ENCODE measurements around the gene CHD6.

DNA sequence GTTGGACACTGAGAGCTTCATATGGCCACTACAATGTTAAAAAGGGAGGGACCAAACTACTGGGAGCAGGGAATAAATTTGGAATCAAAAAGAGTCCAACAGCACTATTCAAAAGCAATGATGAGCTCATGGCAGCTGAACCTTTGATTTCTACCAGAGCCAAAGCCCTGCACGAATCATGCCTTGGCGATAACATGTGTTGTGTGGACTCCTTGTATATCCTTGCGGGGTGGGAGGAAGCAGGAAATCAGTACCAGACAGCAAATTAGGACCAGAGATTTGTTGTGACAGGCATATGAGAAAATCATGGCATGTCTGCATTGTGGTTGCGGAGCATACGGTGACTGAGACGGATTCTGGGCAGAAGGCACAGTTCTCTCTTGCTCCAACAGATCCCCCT, 166.0 kb downstream of the CHD6 start:
- TF ChIP-seq, protein P1, sequence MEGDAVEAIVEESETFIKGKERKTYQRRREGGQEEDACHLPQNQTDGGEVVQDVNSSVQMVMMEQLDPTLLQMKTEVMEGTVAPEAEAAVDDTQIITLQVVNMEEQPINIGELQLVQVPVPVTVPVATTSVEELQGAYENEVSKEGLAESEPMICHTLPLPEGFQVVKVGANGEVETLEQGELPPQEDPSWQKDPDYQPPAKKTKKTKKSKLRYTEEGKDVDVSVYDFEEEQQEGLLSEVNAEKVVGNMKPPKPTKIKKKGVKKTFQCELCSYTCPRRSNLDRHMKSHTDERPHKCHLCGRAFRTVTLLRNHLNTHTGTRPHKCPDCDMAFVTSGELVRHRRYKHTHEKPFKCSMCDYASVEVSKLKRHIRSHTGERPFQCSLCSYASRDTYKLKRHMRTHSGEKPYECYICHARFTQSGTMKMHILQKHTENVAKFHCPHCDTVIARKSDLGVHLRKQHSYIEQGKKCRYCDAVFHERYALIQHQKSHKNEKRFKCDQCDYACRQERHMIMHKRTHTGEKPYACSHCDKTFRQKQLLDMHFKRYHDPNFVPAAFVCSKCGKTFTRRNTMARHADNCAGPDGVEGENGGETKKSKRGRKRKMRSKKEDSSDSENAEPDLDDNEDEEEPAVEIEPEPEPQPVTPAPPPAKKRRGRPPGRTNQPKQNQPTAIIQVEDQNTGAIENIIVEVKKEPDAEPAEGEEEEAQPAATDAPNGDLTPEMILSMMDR (IDR thresholded peaks at IDR 0.05 in 2 of 3, conservative IDR thresholded peaks at IDR 0.05 in 1 of 3; ENCODE audit: borderline replicate concordance in 1 of 3, insufficient read depth in 1 of 3, low read depth in 2 of 3, low read length in 2 of 3), result no peak
- TF ChIP-seq ATF3 (IDR thresholded peaks at IDR 0.05) (no peak), EZH2 (IDR thresholded peaks at IDR 0.05) (no peak), FOSL1 (IDR thresholded peaks at IDR 0.05; ENCODE audit: low read depth) (no peak), JUND (IDR thresholded peaks at IDR 0.05) (no peak), POLR2A (IDR thresholded peaks at IDR 0.05; ENCODE audit: borderline replicate concordance, extremely low read depth, insufficient read depth, insufficient read length) (no peak), EZH2phosphoT487 (IDR thresholded peaks at IDR 0.05; ENCODE audit: borderline replicate concordance) (no peak), CEBPB (IDR thresholded peaks at IDR 0.05; ENCODE audit: low read depth) (no peak)

Measured in HCT116 (cell line).